GM19328 (cell line): ENCODE data around the gene MED1.

Experiments used
- ATAC-seq: cut with Tn5 transposase; IDR thresholded peaks from one replicate; pipeline ENCODE4 v1.9.1; 2021; ENCODE audit warnings: mild to moderate bottlenecking, moderate library complexity; ENCODE audit not compliant: unreplicated experiment

The MED1 gene

GRCh38 chr17:39365872-39366271, 85.2 kb downstream of the MED1 start:
- ATAC-seq: no peak

- no peak for ATAC-seq
Observed at GRCh38 chr17:39365242-39365641, 85.8 kb downstream of the MED1 start.

GRCh38 chr17:39364236-39365025, 86.6 kb downstream of the MED1 start:
- ATAC-seq: no peak

- ATAC-seq: no peak
Observed at GRCh38 chr17:39361064-39361463, 90.0 kb downstream of the MED1 start.

- ATAC-seq: no peak
Observed at GRCh38 chr17:39360537-39360936, 90.5 kb downstream of the MED1 start.

- ATAC-seq: no peak
Observed at GRCh38 chr17:39359994-39360393, 91.1 kb downstream of the MED1 start.

GRCh38 chr17:39357986-39358385, 93.1 kb downstream of the MED1 start:
- no peak for ATAC-seq

GRCh38 chr17:39357488-39357887, 93.6 kb downstream of the MED1 start:
- no peak for ATAC-seq
